HepG2 (cell line): Measurements from ENCODE around the gene FGF3. TPM values are rescaled to one million over a fixed set of nuclear protein-coding genes. Genes with fewer than 3 reads are reported as not detected.

Experiments used
- ATAC-seq: fragments of 200-7000 bp; cut with Tn5 transposase; 3 replicates; pipeline ENCODE4 v1.9.1; 2020; ENCODE audit warnings: mild to moderate bottlenecking, moderate library complexity
- BruUV-seq: library from RNA; stranded (reverse); fragments of 400-500 nt; replicated peaks from 2 replicates; lab custom pipeline; 2021; lab: Mats Ljungman, UMichigan
- CTCF ChIA-PET: fragments of 300-600 bp; formaldehyde crosslinking; extraction: SDS; loops from one replicate; lab custom pipeline; 2021; ENCODE audit warnings: low total read pairs, inconsistent platforms, low intra/inter-chr PET ratio; lab: Yijun Ruan, JAX
- POLR2A ChIA-PET: fragments of 350-600 bp; sonication (Branson Sonifier 250); formaldehyde crosslinking; loops from one replicate; lab custom pipeline; 2020; ENCODE audit warnings: antibody characterized with exemption, inconsistent platforms; lab: Yijun Ruan, JAX
- DNase-seq: peaks from one replicate; pipeline ENCODE4 v3.0.0-alpha.2; 2015; ENCODE audit warnings: low spot score
- FAIRE-seq: peaks from 3 replicates; lab custom pipeline; 2011; peaks lifted over from hg19 to GRCh38; lab: Jason Lieb, UNC
- H2AFZ ChIP-seq: one replicate; pipeline ENCODE4 v1.6.1; 2011; ENCODE audit warnings: low read length, inconsistent platforms
- H3K27ac ChIP-seq: fragments of 300-600 bp; 3 replicates; pipeline ENCODE4 v1.8.0; 2011; ENCODE audit warnings: mixed run types, mild to moderate bottlenecking, mixed read lengths, low read length, inconsistent platforms; ENCODE audit not compliant: insufficient read depth; ENCODE audit errors: extremely low read length
- H3K27me3 ChIP-seq, 2 experiments: fragments of 200-600 bp in 1 of 2; 2 replicates in 1 of 2; 3 replicates in 1 of 2; pipeline versions ENCODE4 v1.6.0 to v1.8.0; 2011; ENCODE audit warnings: low read length in 2 of 2, mild to moderate bottlenecking in 2 of 2, moderate library complexity in 2 of 2, inconsistent platforms in 1 of 2; ENCODE audit not compliant: insufficient read depth in 2 of 2, control insufficient read depth in 1 of 2
- H3K36me3 ChIP-seq, 2 experiments: fragments of 200-600 bp in 1 of 2; replicated peaks in 1 of 2; 2 replicates in 1 of 2; 3 replicates in 1 of 2; pipeline versions ENCODE4 v1.5.1 to v1.8.0; 2011; ENCODE audit warnings: low read length in 2 of 2, inconsistent platforms in 1 of 2; ENCODE audit not compliant: insufficient read depth in 2 of 2, control insufficient read depth in 1 of 2
- H3K4me1 ChIP-seq: 2 replicates; pipeline ENCODE4 v1.5.1; 2012; ENCODE audit warnings: low read length, inconsistent platforms; ENCODE audit not compliant: insufficient read depth
- H3K4me2 ChIP-seq: 2 replicates; pipeline ENCODE4 v1.6.0; 2011; ENCODE audit warnings: low read depth, low read length, inconsistent platforms
- H3K4me3 ChIP-seq, 3 experiments: fragments of 200-600 bp in 1 of 3; sonication (generic), shearing (Covaris generic) in 1 of 3; replicated peaks in 1 of 3; 2 replicates each; pipeline ENCODE4 v1.5.1; 2011 to 2016; ENCODE audit warnings: low read length in 3 of 3, inconsistent platforms in 2 of 3, low read depth in 2 of 3, mild to moderate bottlenecking in 2 of 3, control low read depth in 1 of 3, mixed read lengths in 1 of 3; ENCODE audit not compliant: insufficient read depth in 1 of 3
- H3K79me2 ChIP-seq: one replicate; pipeline ENCODE4 v1.6.1; 2011; ENCODE audit warnings: low read length, inconsistent platforms; ENCODE audit not compliant: insufficient read depth
- H3K9ac ChIP-seq: 2 replicates; pipeline ENCODE4 v1.6.0; 2011; ENCODE audit warnings: mild to moderate bottlenecking, low read depth, low read length, inconsistent platforms; ENCODE audit not compliant: insufficient read depth
- H3K9me3 ChIP-seq: 2 replicates; pipeline ENCODE4 v1.5.1; 2012; ENCODE audit warnings: mild to moderate bottlenecking, low read length
- H4K20me1 ChIP-seq: 2 replicates; pipeline ENCODE4 v1.6.0; 2011; ENCODE audit warnings: inconsistent platforms, mild to moderate bottlenecking, low read length, moderate library complexity; ENCODE audit not compliant: insufficient read depth
- ATF1 ChIP-seq: IDR thresholded peaks from 2 replicates; pipeline ENCODE4 v1.6.1; 2016; ENCODE audit warnings: mild to moderate bottlenecking, control low read depth
- CHD2 ChIP-seq: IDR thresholded peaks from 2 replicates; pipeline ENCODE4 v1.6.1; 2011; ENCODE audit warnings: low read depth, low read length, improper control_type of control experiment
- KDM1A ChIP-seq: IDR thresholded peaks from 2 replicates; pipeline ENCODE4 v1.6.1; 2016; ENCODE audit warnings: missing compliant biosample characterization
- MEF2D ChIP-seq: sonication (generic); formaldehyde crosslinking; IDR thresholded peaks from 2 replicates; pipeline ENCODE4 v1.5.1; 2020; ENCODE audit warnings: mild to moderate bottlenecking, missing genetic modification reagents
- NFE2L2 ChIP-seq: fragments of 150-350 bp; IDR thresholded peaks from 2 replicates; pipeline ENCODE4 v1.6.1; 2014; ENCODE audit warnings: low read length
- NFIC ChIP-seq: IDR thresholded peaks from 2 replicates; pipeline ENCODE4 v1.6.1; 2012; ENCODE audit warnings: mild to moderate bottlenecking, low read length, inconsistent platforms
- PAF1 ChIP-seq: IDR thresholded peaks from 2 replicates; pipeline ENCODE4 v1.6.1; 2016; ENCODE audit warnings: missing genetic modification reagents, missing compliant biosample characterization
- TAF15 ChIP-seq: fragments of 200-400 bp; formaldehyde crosslinking; IDR thresholded peaks from one replicate; pipeline ENCODE4 v1.6.1; 2018; ENCODE audit warnings: mild to moderate bottlenecking, low read depth, low read length; ENCODE audit not compliant: poor library complexity, severe bottlenecking
- TBP ChIP-seq: sonication (generic); formaldehyde crosslinking; IDR thresholded peaks from 2 replicates; pipeline ENCODE4 v1.5.0; 2020; ENCODE audit warnings: missing genetic modification reagents
- ZNF234 ChIP-seq: sonication (generic); formaldehyde crosslinking; conservative IDR thresholded peaks from 2 replicates; pipeline ENCODE4 v1.5.1; 2020; ENCODE audit warnings: mild to moderate bottlenecking, missing genetic modification reagents
- ZNF292 ChIP-seq: sonication (generic); formaldehyde crosslinking; IDR thresholded peaks from 2 replicates; pipeline ENCODE4 v1.8.1; 2022; ENCODE audit warnings: mild to moderate bottlenecking, low read depth, missing genetic modification reagents, borderline replicate concordance
- ZNF674 ChIP-seq: sonication (generic); formaldehyde crosslinking; IDR thresholded peaks from 2 replicates; pipeline ENCODE4 v1.5.0; 2020; ENCODE audit warnings: low read depth, mild to moderate bottlenecking, missing genetic modification reagents
- ZNF761 ChIP-seq: sonication (generic); formaldehyde crosslinking; conservative IDR thresholded peaks from 2 replicates; pipeline ENCODE4 v1.4.0; 2020; ENCODE audit warnings: mild to moderate bottlenecking, missing genetic modification reagents
- ZSCAN22 ChIP-seq: sonication (generic); formaldehyde crosslinking; IDR thresholded peaks from 2 replicates; pipeline ENCODE4 v1.4.0; 2020; ENCODE audit warnings: mild to moderate bottlenecking, missing genetic modification reagents
- WGBS: methylation state at CpG from one replicate; pipeline ENCODE4 v1.1.6; 2017; ENCODE audit warnings: low lambda C conversion rate; 5-methylcytosine and 5-hydroxymethylcytosine counted together
- in situ Hi-C: cut with HindIII; loops from 2 replicates; pipeline ENCODE4 v1.10.0; 2017; ENCODE audit warnings: low pct_unique_long_range_greater_than_20kb; ENCODE audit not compliant: extremely low pct_ligation_motif_present
- intact Hi-C: fragments of 100-400 bp; cut with micrococcal nuclease; formaldehyde crosslinking; loops from one replicate; pipeline ENCODE4 v1.10.0; 2022; ENCODE audit not compliant: unreplicated experiment
- polyA plus RNA-seq, 8 experiments: library from polyadenylated mRNA; depleted of rRNA in 3 of 8; stranded (reverse) in 7 of 8; unstranded in 1 of 8; fragments of >200 nt; fragmentation: Illumina TruSeq in 4 of 8; extraction: Trizol in 4 of 8; gene quantifications; 2 replicates each; pipeline versions ENCODE4 v1.2.1 to v1.2.3, GENCODE V29; 2011 to 2016; ENCODE audit warnings: low read depth in 4 of 8, missing spikeins in 1 of 8, mixed read lengths in 1 of 8; ENCODE audit not compliant: insufficient read depth in 1 of 8
- total RNA-seq, 5 experiments: library from RNA; depleted of rRNA; stranded (reverse); fragments of >200 nt; fragmentation: Illumina TruSeq; extraction: Trizol; gene quantifications; 2 replicates each; pipeline ENCODE4 v1.2.3, GENCODE V29; 2016; ENCODE audit warnings: low read depth in 1 of 5
- TF ChIP-seq, protein P1 (sequence below): sonication (generic); formaldehyde crosslinking; IDR thresholded peaks from 2 replicates; pipeline ENCODE4 v1.4.0; 2020; ENCODE audit warnings: mild to moderate bottlenecking, missing genetic modification reagents

FGF3 gene
- total and polyA plus RNA-seq, 2 of the 13 experiments (the other 11 are each of a cell fraction or from before 2014, with no cell fraction given) = not detected

DNA sequence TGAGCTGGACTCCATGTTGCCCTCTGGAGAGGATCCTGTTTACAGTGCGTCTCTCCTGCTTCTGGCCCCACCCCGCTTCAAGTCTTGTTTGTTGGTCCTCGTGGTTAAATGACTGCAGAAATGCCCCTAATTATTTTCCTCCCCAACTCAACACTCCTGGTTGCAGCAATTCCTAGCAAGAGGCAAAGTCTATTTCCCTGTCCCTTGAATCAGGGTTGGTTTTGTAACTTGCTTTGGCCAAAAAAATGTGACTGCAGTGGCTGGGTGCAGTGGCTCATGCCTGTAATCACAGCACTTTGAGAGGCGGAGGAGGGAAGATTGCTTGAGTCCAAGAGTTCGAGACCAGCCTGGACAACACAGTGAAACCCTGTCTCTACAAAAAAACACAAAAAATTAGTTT, 41.0 kb upstream of the FGF3 start:
- Histone ChIP-seq H3K36me3 (no peaks in the 10 kb centered on the region), H3K79me2 (no peaks in the 10 kb centered on the region), H4K20me1 (no peaks in the 10 kb centered on the region), H3K9me3 (no peaks in the 10 kb centered on the region), H2AFZ (no peak overlapping the region), H3K4me1 (no peaks in the 10 kb centered on the region), H3K27me3 (peaks cover 0 to 26% of the 10 kb centered on the region in 2 experiments; a peak in 3 of 5 replicates), H3K9ac (no peak overlapping the region), H3K4me3 (no peak overlapping the region), H3K4me2 (no peak overlapping the region), H3K27ac (no peak overlapping the region)
- no TSS peak for BruUV-seq
- FAIRE-seq (no peak), DNase-seq (no peak), ATAC-seq (no peak)
- 13% methylated on average over 5 of the region's 5 CpGs for WGBS
- ChIA-PET CTCF (no interaction called here), POLR2A (no interaction called here)
- intact Hi-C loops (no loop called here), in situ Hi-C loops (no loop called here)
- TF ChIP-seq NFE2L2 (no peak), MEF2D (CRISPR knock-in tag) (no peak), CHD2 (no peak), NFIC (no peak), ZNF761 (CRISPR knock-in tag) (no peak), ATF1 (CRISPR knock-in tag) (no peak), ZNF234 (no peak), TAF15 (no peak), PAF1 (CRISPR knock-in tag) (no peak), ZSCAN22 (CRISPR knock-in tag) (no peak), TBP (CRISPR knock-in tag) (no peak), ZNF674 (CRISPR knock-in tag) (no peak), KDM1A (CRISPR knock-in tag) (no peak), ZNF292 (CRISPR knock-in tag) (no peak)
- TF ChIP-seq, protein P1, sequence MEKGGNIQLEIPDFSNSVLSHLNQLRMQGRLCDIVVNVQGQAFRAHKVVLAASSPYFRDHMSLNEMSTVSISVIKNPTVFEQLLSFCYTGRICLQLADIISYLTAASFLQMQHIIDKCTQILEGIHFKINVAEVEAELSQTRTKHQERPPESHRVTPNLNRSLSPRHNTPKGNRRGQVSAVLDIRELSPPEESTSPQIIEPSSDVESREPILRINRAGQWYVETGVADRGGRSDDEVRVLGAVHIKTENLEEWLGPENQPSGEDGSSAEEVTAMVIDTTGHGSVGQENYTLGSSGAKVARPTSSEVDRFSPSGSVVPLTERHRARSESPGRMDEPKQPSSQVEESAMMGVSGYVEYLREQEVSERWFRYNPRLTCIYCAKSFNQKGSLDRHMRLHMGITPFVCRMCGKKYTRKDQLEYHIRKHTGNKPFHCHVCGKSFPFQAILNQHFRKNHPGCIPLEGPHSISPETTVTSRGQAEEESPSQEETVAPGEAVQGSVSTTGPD (CRISPR knock-in tag) = no peak
